Measurements from ENCODE around the gene CACNA2D3.

GRCh38 chr3:54705730-54706129 lies 583.4 kb downstream of the CACNA2D3 start:
- TF ChIP-seq CTCF (IDR thresholded peaks at IDR 0.05) (no peak), ZFX (IDR thresholded peaks at IDR 0.05; ENCODE audit: borderline replicate concordance) (no peak)
